Lung (tissue), 12 donors: ENCODE results near the gene MUC4. TPM values are rescaled to one million over a fixed set of nuclear protein-coding genes. Genes with fewer than 3 reads are reported as not detected.

ENCODE experiments used
- ATAC-seq: fragments of 200-7000 bp; cut with Tn5 transposase; one replicate; pipeline ENCODE4 v1.9.1; 2020; ENCODE audit warnings: moderate number of reproducible peaks; ENCODE audit not compliant: insufficient read depth, low FRiP score
- DNase-seq, 3 donors: peaks; one replicate each; pipeline ENCODE4 v3.0.0-alpha.2; 2013 to 2017
- H3K27ac ChIP-seq, 2 donors: one replicate each; pipeline ENCODE4 v1.5.1; 2013; ENCODE audit warnings: mild to moderate bottlenecking in 2 of 2, moderate library complexity in 2 of 2, control low read depth in 1 of 2, inconsistent platforms in 1 of 2, low read depth in 1 of 2, low read length in 1 of 2
- H3K27me3 ChIP-seq, 3 donors: one replicate each; pipeline ENCODE4 v1.5.1; 2013; ENCODE audit warnings: low read length in 2 of 3; ENCODE audit not compliant: control insufficient read depth in 3 of 3, insufficient read depth in 3 of 3
- H3K36me3 ChIP-seq, 4 donors: one replicate each; pipeline ENCODE4 v1.5.1; 2013; ENCODE audit warnings: low read length in 4 of 4, mild to moderate bottlenecking in 1 of 4, moderate library complexity in 1 of 4; ENCODE audit not compliant: control insufficient read depth in 4 of 4, insufficient read depth in 4 of 4
- H3K4me1 ChIP-seq, 5 donors: one replicate each; pipeline ENCODE4 v1.5.1; 2013; ENCODE audit warnings: low read length in 5 of 5, mild to moderate bottlenecking in 2 of 5, moderate library complexity in 1 of 5; ENCODE audit not compliant: control insufficient read depth in 5 of 5, insufficient read depth in 5 of 5
- H3K4me3 ChIP-seq: one replicate; pipeline ENCODE4 v1.5.1; 2013; ENCODE audit warnings: mild to moderate bottlenecking, control low read depth, moderate library complexity
- H3K9ac ChIP-seq, 2 donors: one replicate each; pipeline ENCODE4 v1.5.1; 2013; ENCODE audit warnings: low read length in 2 of 2, control low read depth in 1 of 2; ENCODE audit not compliant: insufficient read depth in 1 of 2
- H3K9me3 ChIP-seq, 4 donors: one replicate each; pipeline ENCODE4 v1.5.1; 2013; ENCODE audit warnings: low read length in 3 of 4, mild to moderate bottlenecking in 1 of 4, moderate library complexity in 1 of 4; ENCODE audit not compliant: control insufficient read depth in 4 of 4, insufficient read depth in 3 of 4
- CTCF ChIP-seq: IDR thresholded peaks from 2 replicates; pipeline ENCODE4 v1.5.1; 2012; ENCODE audit warnings: mild to moderate bottlenecking; ENCODE audit errors: control extremely low read depth, extremely low read depth
- WGBS, 2 donors: extraction: QIAGEN DNeasy Blood & Tissue Kit; methylation state at CpG; one replicate each; pipeline ENCODE4 v1.1.7; 2013; 5-methylcytosine and 5-hydroxymethylcytosine counted together
- polyA plus RNA-seq, 2 donors: library from polyadenylated mRNA; stranded (reverse); fragments of 200-250 nt; gene quantifications; one replicate each; pipeline ENCODE4 v1.2.1, GENCODE V29; 2013
- total RNA-seq, 2 donors: library from RNA; depleted of rRNA in 1 of 2; stranded (reverse); fragments of >200 nt in 1 of 2; gene quantifications; one replicate each; pipeline ENCODE4 v1.2.1, GENCODE V29; 2014 to 2021
- donor health status: control.
- donor health status: control.
- donor health status: Bipolar disorder and iron deficiency.
- donor health status: healthy.
- donor health status: DM: yes; HTN: yes; CAD: no.

Gene MUC4
- total and polyA plus RNA-seq, 4 donors: 10.0 to 56.0 (median 21.9) TPM

GRCh38 chr3:195700319-195700718, 111.4 kb downstream of the MUC4 start:
- ATAC-seq (no peak), DNase-seq (no peak)
- WGBS, 2 donors: 92 to 93% methylated on average over 5 of the region's 5 CpGs
- no peak overlapping the region for H3K4me3 ChIP-seq
- no peaks in the 10 kb centered on the region for H3K27me3 ChIP-seq
- H3K4me1 ChIP-seq: no peaks in the 10 kb centered on the region
- no peak overlapping the region for H3K27ac ChIP-seq
- no peak for TF ChIP-seq CTCF
- no peak overlapping the region for H3K9ac ChIP-seq
- H3K36me3 ChIP-seq: peaks cover 0 to 8% (median 4%) of the 10 kb centered on the region in 4 donors
- no peaks in the 10 kb centered on the region for H3K9me3 ChIP-seq

GRCh38 chr3:195699860-195700259, 111.9 kb downstream of the MUC4 start:
- TF ChIP-seq CTCF: no peak
- DNase-seq (no peak), ATAC-seq (no peak)
- no peaks in the 10 kb centered on the region for H3K9me3 ChIP-seq
- 70 to 81% methylated on average over 6 of the region's 6 CpGs for whole genome bisulfite sequencing, 2 donors
- H3K4me1 ChIP-seq: no peaks in the 10 kb centered on the region
- H3K27me3 ChIP-seq: no peaks in the 10 kb centered on the region
- H3K27ac ChIP-seq: no peak overlapping the region
- peaks cover 0 to 9% (median 4%) of the 10 kb centered on the region in 4 donors for H3K36me3 ChIP-seq
- H3K9ac ChIP-seq: no peak overlapping the region
- H3K4me3 ChIP-seq: no peak overlapping the region

- 95% methylated on average over 2 of the region's 2 CpGs for WGBS, 2 donors
- H3K9ac ChIP-seq: no peak overlapping the region
Measured at GRCh38 chr3:195699388-195699771, 112.3 kb downstream of the MUC4 start.

More at GRCh38 chr3:195699388-195699771, 112.3 kb downstream of the MUC4 start:
- no peak overlapping the region for H3K27ac ChIP-seq
- DNase-seq: no peak
- TF ChIP-seq CTCF: no peak
- no peaks in the 10 kb centered on the region for H3K9me3 ChIP-seq
- H3K36me3 ChIP-seq: peaks cover 0 to 12% (median 4%) of the 10 kb centered on the region in 4 donors
- H3K27me3 ChIP-seq: no peaks in the 10 kb centered on the region
- H3K4me3 ChIP-seq: no peak overlapping the region
- ATAC-seq: no peak
- H3K4me1 ChIP-seq: no peaks in the 10 kb centered on the region
